HUES48 (cell line): Measurements from ENCODE around the gene MACROD2.

Experiments
- H3K27ac ChIP-seq: one replicate; pipeline ENCODE4 v1.7.0; 2013; ENCODE audit warnings: low read depth, low read length, inconsistent platforms
- H3K27me3 ChIP-seq: 2 replicates; pipeline ENCODE4 v1.6.1; 2013; ENCODE audit warnings: mild to moderate bottlenecking, low read length; ENCODE audit not compliant: control insufficient read depth, insufficient read depth
- H3K36me3 ChIP-seq: 2 replicates; pipeline ENCODE4 v1.6.1; 2013; ENCODE audit warnings: low read length; ENCODE audit not compliant: control insufficient read depth, insufficient read depth
- H3K4me1 ChIP-seq: 2 replicates; pipeline ENCODE4 v1.6.1; 2013; ENCODE audit warnings: mild to moderate bottlenecking, low read length; ENCODE audit not compliant: control insufficient read depth, insufficient read depth
- H3K4me3 ChIP-seq: 2 replicates; pipeline ENCODE4 v1.5.1; 2013; ENCODE audit warnings: mild to moderate bottlenecking, low read depth, low read length
- H3K9ac ChIP-seq: 2 replicates; pipeline ENCODE4 v1.6.1; 2013; ENCODE audit warnings: mild to moderate bottlenecking, low read depth, low read length, moderate library complexity
- H3K9me3 ChIP-seq: 2 replicates; pipeline ENCODE4 v1.6.1; 2013; ENCODE audit warnings: low read length; ENCODE audit not compliant: control insufficient read depth, insufficient read depth

MACROD2 gene

GRCh38 chr20:14632906-14633305 is 637.6 kb downstream of the MACROD2 start:
- Histone ChIP-seq H3K9ac (no peak overlapping the region), H3K27me3 (no peaks in the 10 kb centered on the region), H3K27ac (no peak overlapping the region)

GRCh38 chr20:14633507-14633906 is 638.2 kb downstream of the MACROD2 start:
- Histone ChIP-seq H3K4me1 (no peaks in the 10 kb centered on the region), H3K36me3 (no peaks in the 10 kb centered on the region), H3K4me3 (no peak overlapping the region), H3K9ac (no peak overlapping the region), H3K27ac (no peak overlapping the region), H3K27me3 (no peaks in the 10 kb centered on the region), H3K9me3 (no peaks in the 10 kb centered on the region)

More at GRCh38 chr20:14632906-14633305, 637.6 kb downstream of the MACROD2 start:
- Histone ChIP-seq H3K4me1 (no peaks in the 10 kb centered on the region), H3K4me3 (no peak overlapping the region), H3K36me3 (no peaks in the 10 kb centered on the region), H3K9me3 (no peaks in the 10 kb centered on the region)

- H3K27ac ChIP-seq, result no peak overlapping the region
- H3K9me3 ChIP-seq, result no peaks in the 10 kb centered on the region
- no peaks in the 10 kb centered on the region for H3K36me3 ChIP-seq
- no peaks in the 10 kb centered on the region for H3K4me1 ChIP-seq
- H3K9ac ChIP-seq, result no peak overlapping the region
- no peak overlapping the region for H3K4me3 ChIP-seq
- H3K27me3 ChIP-seq, result no peaks in the 10 kb centered on the region
These were observed 639.3 kb downstream of the MACROD2 start for GRCh38 chr20:14634665-14635064.

GRCh38 chr20:14637441-14637840 is 642.1 kb downstream of the MACROD2 start:
- Histone ChIP-seq H3K36me3 (no peaks in the 10 kb centered on the region), H3K4me1 (no peaks in the 10 kb centered on the region), H3K27me3 (no peaks in the 10 kb centered on the region), H3K4me3 (no peak overlapping the region), H3K27ac (no peak overlapping the region), H3K9me3 (peaks cover 3% of the 10 kb centered on the region; the same call in 1 of the 2 replicates), H3K9ac (no peak overlapping the region)

- Histone ChIP-seq H3K36me3 (no peaks in the 10 kb centered on the region), H3K9me3 (peaks cover 3% of the 10 kb centered on the region; the same call in 1 of the 2 replicates), H3K27me3 (no peaks in the 10 kb centered on the region), H3K27ac (no peak overlapping the region), H3K4me3 (no peak overlapping the region), H3K9ac (no peak overlapping the region), H3K4me1 (no peaks in the 10 kb centered on the region)
These were observed 647.8 kb downstream of the MACROD2 start for GRCh38 chr20:14643146-14643545.

GRCh38 chr20:14643556-14643955 is 648.2 kb downstream of the MACROD2 start:
- no peaks in the 10 kb centered on the region for H3K4me1 ChIP-seq

GRCh38 chr20:14644306-14645097 is 649.2 kb downstream of the MACROD2 start:
- H3K4me1 ChIP-seq, result no peaks in the 10 kb centered on the region
- no peak overlapping the region for H3K9ac ChIP-seq
- H3K27ac ChIP-seq, result no peak overlapping the region
- H3K4me3 ChIP-seq, result no peak overlapping the region
- no peaks in the 10 kb centered on the region for H3K27me3 ChIP-seq
- H3K36me3 ChIP-seq, result no peaks in the 10 kb centered on the region
- H3K9me3 ChIP-seq, result peaks cover 3% of the 10 kb centered on the region; the same call in 1 of the 2 replicates

More at GRCh38 chr20:14643556-14643955, 648.2 kb downstream of the MACROD2 start:
- no peaks in the 10 kb centered on the region for H3K36me3 ChIP-seq
- no peak overlapping the region for H3K4me3 ChIP-seq
- no peak overlapping the region for H3K9ac ChIP-seq
- peaks cover 3% of the 10 kb centered on the region; the same call in 1 of the 2 replicates for H3K9me3 ChIP-seq
- no peak overlapping the region for H3K27ac ChIP-seq
- H3K27me3 ChIP-seq, result no peaks in the 10 kb centered on the region

- no peaks in the 10 kb centered on the region for H3K27me3 ChIP-seq
- H3K9me3 ChIP-seq, result no peaks in the 10 kb centered on the region
- no peaks in the 10 kb centered on the region for H3K4me1 ChIP-seq
- no peak overlapping the region for H3K27ac ChIP-seq
- H3K9ac ChIP-seq, result no peak overlapping the region
- no peak overlapping the region for H3K4me3 ChIP-seq
- H3K36me3 ChIP-seq, result no peaks in the 10 kb centered on the region
These were observed 651.7 kb downstream of the MACROD2 start for GRCh38 chr20:14647016-14647415.

GRCh38 chr20:14649662-14650061 is 654.3 kb downstream of the MACROD2 start:
- Histone ChIP-seq H3K4me3 (no peak overlapping the region), H3K36me3 (no peaks in the 10 kb centered on the region), H3K9ac (no peak overlapping the region), H3K9me3 (no peaks in the 10 kb centered on the region), H3K27ac (no peak overlapping the region), H3K27me3 (no peaks in the 10 kb centered on the region), H3K4me1 (no peaks in the 10 kb centered on the region)

- Histone ChIP-seq H3K9ac (no peak overlapping the region), H3K4me3 (no peak overlapping the region), H3K9me3 (no peaks in the 10 kb centered on the region), H3K4me1 (peaks cover 9% of the 10 kb centered on the region; the same call in 1 of the 2 replicates), H3K27ac (no peak overlapping the region), H3K36me3 (no peaks in the 10 kb centered on the region), H3K27me3 (no peaks in the 10 kb centered on the region)
These were observed 662.1 kb downstream of the MACROD2 start for GRCh38 chr20:14657266-14658005.

- Histone ChIP-seq H3K9me3 (no peaks in the 10 kb centered on the region), H3K27ac (no peak overlapping the region), H3K4me3 (no peak overlapping the region), H3K4me1 (peaks cover 6% of the 10 kb centered on the region; the same call in 1 of the 2 replicates), H3K9ac (no peak overlapping the region), H3K36me3 (no peaks in the 10 kb centered on the region), H3K27me3 (no peaks in the 10 kb centered on the region)
These were observed 668.8 kb downstream of the MACROD2 start for GRCh38 chr20:14664101-14664500.
